Activated T-cell treated with anti-CD3 and anti-CD28 coated beads for 4 hours (primary cell): ENCODE results near the gene RNASEH2B.

Experiments used
- DNase-seq: peaks from one replicate; pipeline ENCODE4 v3.0.0-alpha.2; 2020

Gene RNASEH2B

GRCh38 chr13:50942630-50943311 is 33.2 kb downstream of the RNASEH2B start:
- DNase-seq: no peak

- DNase-seq: no peak
These were observed 36.1 kb downstream of the RNASEH2B start for GRCh38 chr13:50945669-50946068.

GRCh38 chr13:50948601-50949000 is 39.0 kb downstream of the RNASEH2B start:
- DNase-seq: no peak

- no peak for DNase-seq
These were observed 41.3 kb downstream of the RNASEH2B start for GRCh38 chr13:50950849-50951248.

- DNase-seq: no peak
These were observed 41.8 kb downstream of the RNASEH2B start for GRCh38 chr13:50951366-50951765.

GRCh38 chr13:50955241-50955640 is 45.6 kb downstream of the RNASEH2B start:
- DNase-seq: no peak

GRCh38 chr13:50955798-50956197 is 46.2 kb downstream of the RNASEH2B start:
- DNase-seq: no peak

GRCh38 chr13:50957620-50958019 is 48.0 kb downstream of the RNASEH2B start:
- DNase-seq: no peak

GRCh38 chr13:50969691-50970090 is 60.1 kb downstream of the RNASEH2B start:
- DNase-seq: no peak

GRCh38 chr13:50970956-50971355 is 61.4 kb downstream of the RNASEH2B start:
- no peak for DNase-seq

- DNase-seq: no peak
These were observed 64.7 kb downstream of the RNASEH2B start for GRCh38 chr13:50974268-50974667.

GRCh38 chr13:50979187-50979586 is 69.6 kb downstream of the RNASEH2B start:
- no peak for DNase-seq

GRCh38 chr13:50981686-50982085 is 72.1 kb downstream of the RNASEH2B start:
- DNase-seq: no peak

GRCh38 chr13:50989476-50989875 is 79.9 kb downstream of the RNASEH2B start:
- no peak for DNase-seq

- no peak for DNase-seq
These were observed 80.7 kb downstream of the RNASEH2B start for GRCh38 chr13:50990065-50990817.

- no peak for DNase-seq
These were observed 81.4 kb downstream of the RNASEH2B start for GRCh38 chr13:50990818-50991506.

- DNase-seq: no peak
These were observed 82.3 kb downstream of the RNASEH2B start for GRCh38 chr13:50991579-50992521.

- DNase-seq: no peak
These were observed 83.8 kb downstream of the RNASEH2B start for GRCh38 chr13:50993371-50993770.

GRCh38 chr13:50993934-50994333 is 84.3 kb downstream of the RNASEH2B start:
- DNase-seq: no peak

GRCh38 chr13:50994651-50995050 is 85.1 kb downstream of the RNASEH2B start:
- DNase-seq: no peak

GRCh38 chr13:50995854-50996253 is 86.3 kb downstream of the RNASEH2B start:
- DNase-seq: no peak

GRCh38 chr13:50998326-50998725 is 88.7 kb downstream of the RNASEH2B start:
- DNase-seq: no peak

GRCh38 chr13:50999641-51000040 is 90.0 kb downstream of the RNASEH2B start:
- no peak for DNase-seq
